Measurements from ENCODE around the gene MAML2. TPM values are rescaled to one million over a fixed set of nuclear protein-coding genes. Genes with fewer than 3 reads are reported as not detected.

Gene MAML2
- total and polyA plus RNA-seq, 2 of the 8 experiments (the other 6 are each of a cell fraction or from before 2014, with no cell fraction given) = 3.8 to 6.6 TPM

- Histone ChIP-seq H3K4ac (replicated peaks; ENCODE audit: insufficient read length, low read depth, low read length) (no peak overlapping the region), H3K18ac (ENCODE audit: extremely low read depth, low read length) (no peak overlapping the region), H4K5ac (ENCODE audit: insufficient read length, low read depth, low read length) (no peak overlapping the region), H3K79me1 (ENCODE audit: low read depth, low read length) (no peaks in the 10 kb centered on the region), H3K14ac (ENCODE audit: insufficient read length) (no peak overlapping the region), H2BK120ac (replicated peaks; ENCODE audit: low read depth, low read length) (no peak overlapping the region), H3K23me2 (ENCODE audit: low read depth, low read length) (no peaks in the 10 kb centered on the region), H3K79me2 (ENCODE audit: control insufficient read depth in 1 of 2, insufficient read depth in 2 of 2, low read length in 2 of 2) (no peaks in the 10 kb centered on the region), H3K36me3 (ENCODE audit: control insufficient read depth in 2 of 4, insufficient read depth in 4 of 4, low read length in 3 of 4) (no peaks in the 10 kb centered on the region), H3K9me3 (ENCODE audit: insufficient read depth in 2 of 2, low read depth in 1 of 2, low read length in 1 of 2) (no peaks in the 10 kb centered on the region), H2BK12ac (ENCODE audit: low read depth, low read length) (no peak overlapping the region), H2BK15ac (ENCODE audit: low read length) (no peak overlapping the region), H3K56ac (replicated peaks; ENCODE audit: insufficient read length, low read depth, low read length) (no peak overlapping the region), H4K8ac (ENCODE audit: extremely low read depth, insufficient read depth, low read length) (no peak overlapping the region), H4K20me1 (replicated peaks in 1 of 2; ENCODE audit: control insufficient read depth in 1 of 2, insufficient read depth in 2 of 2, low read length in 2 of 2) (no peaks in the 10 kb centered on the region), H3K9ac (replicated peaks in 1 of 4; ENCODE audit: extremely low read depth in 1 of 4, low read depth in 3 of 4, low read length in 3 of 4) (no peak overlapping the region), H2AFZ (ENCODE audit: low read length) (no peak overlapping the region), H3K4me3 (ENCODE audit: extremely low read depth in 1 of 4, insufficient read depth in 2 of 4, low read depth in 3 of 4, low read length in 4 of 4) (no peak overlapping the region), H3K4me2 (ENCODE audit: insufficient read depth in 1 of 2, low read depth in 2 of 2, low read length in 2 of 2) (no peak overlapping the region), H2BK5ac (ENCODE audit: low read depth, low read length) (no peak overlapping the region), H3K23ac (ENCODE audit: insufficient read length) (no peak overlapping the region), H4K91ac (replicated peaks; ENCODE audit: insufficient read length, low read length) (no peak overlapping the region), H3K4me1 (replicated peaks in 1 of 4; ENCODE audit: control insufficient read depth in 3 of 4, insufficient read depth in 4 of 4, low read length in 3 of 4) (peaks cover 0 to 3% (median 1%) of the 10 kb centered on the region in 4 experiments; a peak in 3 of 7 replicates), H3K27ac (ENCODE audit: low read depth, low read length) (no peak overlapping the region), H3K27me3 (replicated peaks in 1 of 4; ENCODE audit: control insufficient read depth in 3 of 4, extremely low read depth in 1 of 4, insufficient read depth in 3 of 4, low read length in 3 of 4) (no peaks in the 10 kb centered on the region), H2AK5ac (ENCODE audit: low read depth, low read length) (no peak overlapping the region), H2BK20ac (ENCODE audit: low read length) (no peak overlapping the region)
- DNase-seq (ENCODE audit: low read depth in 1 of 2, low spot score in 2 of 2) = no peak
- CTCF ChIA-PET (ENCODE audit: partially characterized antibody) = interaction anchor here (0.9 to 1.3 kb wide), 2 partner anchors 139 to 154 kb away, joined by 4 read pairs; partner anchors contain the start of gene MAML2
- WGBS, 2 experiments (ENCODE audit: extremely low coverage in 1 of 2, insufficient coverage in 1 of 2, insufficient read length in 1 of 2, insufficient replicate concordance in 2 of 2, low coverage in 1 of 2, low lambda C conversion rate in 2 of 2, missing lambda C conversion rate in 1 of 2) = 96% methylated on average over 1 of the region's 1 CpG; no CpG with 5 or more reads in 1 of the 2 experiments
- no peak for FAIRE-seq
- POLR2A ChIA-PET (ENCODE audit: partially characterized antibody) = interaction anchor here (0.5 kb wide), 1 partner anchor 68 kb away, joined by 3 read pairs; no protein-coding TSS in a partner anchor
- TF ChIP-seq JUND (IDR thresholded peaks at IDR 0.05; ENCODE audit: low read length) (no peak), CHD2 (IDR thresholded peaks at IDR 0.05; ENCODE audit: low read length) (no peak), EP300 (IDR thresholded peaks at IDR 0.05; ENCODE audit: borderline replicate concordance in 1 of 2, low read depth in 2 of 2, low read length in 2 of 2) (no peak), CEBPB (IDR thresholded peaks at IDR 0.05; ENCODE audit: low read depth, low read length) (no peak), RFX5 (IDR thresholded peaks at IDR 0.05; ENCODE audit: borderline replicate concordance, low read depth, low read length) (no peak), BRCA1 (IDR thresholded peaks at IDR 0.05; ENCODE audit: low read depth, low read length) (no peak), CBX5 (IDR thresholded peaks at IDR 0.05; ENCODE audit: low read depth, low read length) (no peak), BACH1 (IDR thresholded peaks at IDR 0.05; ENCODE audit: low read length) (no peak), EGR1 (IDR thresholded peaks at IDR 0.05; ENCODE audit: borderline replicate concordance, low read depth, low read length) (no peak), SP2 (IDR thresholded peaks at IDR 0.05; ENCODE audit: low read length) (no peak)
- TF ChIP-seq, protein P1, sequence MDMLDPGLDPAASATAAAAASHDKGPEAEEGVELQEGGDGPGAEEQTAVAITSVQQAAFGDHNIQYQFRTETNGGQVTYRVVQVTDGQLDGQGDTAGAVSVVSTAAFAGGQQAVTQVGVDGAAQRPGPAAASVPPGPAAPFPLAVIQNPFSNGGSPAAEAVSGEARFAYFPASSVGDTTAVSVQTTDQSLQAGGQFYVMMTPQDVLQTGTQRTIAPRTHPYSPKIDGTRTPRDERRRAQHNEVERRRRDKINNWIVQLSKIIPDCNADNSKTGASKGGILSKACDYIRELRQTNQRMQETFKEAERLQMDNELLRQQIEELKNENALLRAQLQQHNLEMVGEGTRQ (IDR thresholded peaks at IDR 0.05; ENCODE audit: low read length) = no peak
These were observed 153.6 kb downstream of the MAML2 start for GRCh38 chr11:96189351-96189750.
